Ovary (tissue), 3 donors: ENCODE results near the gene LANCL2.

Source experiments
- POLR2A ChIP-seq: fragments of 450-650 bp; IDR thresholded peaks from one replicate; pipeline ENCODE4 v1.6.1; 2017; ENCODE audit warnings: antibody characterized with exemption, mild to moderate bottlenecking, moderate library complexity
- TF ChIP-seq, protein P1 (sequence below), 3 donors: fragments of 450-650 bp in 2 of 3; fragments of 200-600 bp in 1 of 3; IDR thresholded peaks; one replicate each; pipeline versions ENCODE4 v1.5.1 to v1.8.0; 2016 to 2022; ENCODE audit warnings: antibody characterized with exemption in 3 of 3, mild to moderate bottlenecking in 1 of 3
- donor health status: DM: no; HTN: no; CAD: no.

DNA sequence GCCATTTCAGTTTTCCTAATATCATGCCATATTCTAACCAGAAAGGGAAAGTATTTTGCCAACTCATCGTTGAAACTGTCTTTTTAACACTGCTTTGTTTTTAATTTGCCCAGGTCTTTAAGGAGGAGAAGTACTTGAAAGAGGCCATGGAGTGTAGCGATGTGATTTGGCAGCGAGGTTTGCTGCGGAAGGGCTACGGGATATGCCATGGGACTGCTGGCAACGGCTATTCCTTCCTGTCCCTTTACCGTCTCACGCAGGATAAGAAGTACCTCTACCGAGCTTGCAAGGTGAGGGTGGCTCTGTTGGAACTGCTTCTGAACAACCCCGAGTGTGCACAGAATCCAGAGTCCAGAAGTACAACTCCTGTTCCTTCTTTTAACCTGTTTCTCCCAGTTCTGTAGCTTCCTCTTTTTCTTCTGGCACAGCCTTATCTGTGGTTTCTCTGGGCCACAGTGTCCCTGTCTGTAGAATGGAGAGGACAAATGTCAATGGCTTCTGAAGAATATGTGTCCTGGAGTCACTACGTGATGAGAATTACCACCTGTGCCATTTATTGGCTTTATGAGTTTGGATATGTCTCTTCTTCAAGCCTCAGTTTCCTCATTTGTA is 60.1 kb downstream of the LANCL2 start:
- TF ChIP-seq, protein P1, sequence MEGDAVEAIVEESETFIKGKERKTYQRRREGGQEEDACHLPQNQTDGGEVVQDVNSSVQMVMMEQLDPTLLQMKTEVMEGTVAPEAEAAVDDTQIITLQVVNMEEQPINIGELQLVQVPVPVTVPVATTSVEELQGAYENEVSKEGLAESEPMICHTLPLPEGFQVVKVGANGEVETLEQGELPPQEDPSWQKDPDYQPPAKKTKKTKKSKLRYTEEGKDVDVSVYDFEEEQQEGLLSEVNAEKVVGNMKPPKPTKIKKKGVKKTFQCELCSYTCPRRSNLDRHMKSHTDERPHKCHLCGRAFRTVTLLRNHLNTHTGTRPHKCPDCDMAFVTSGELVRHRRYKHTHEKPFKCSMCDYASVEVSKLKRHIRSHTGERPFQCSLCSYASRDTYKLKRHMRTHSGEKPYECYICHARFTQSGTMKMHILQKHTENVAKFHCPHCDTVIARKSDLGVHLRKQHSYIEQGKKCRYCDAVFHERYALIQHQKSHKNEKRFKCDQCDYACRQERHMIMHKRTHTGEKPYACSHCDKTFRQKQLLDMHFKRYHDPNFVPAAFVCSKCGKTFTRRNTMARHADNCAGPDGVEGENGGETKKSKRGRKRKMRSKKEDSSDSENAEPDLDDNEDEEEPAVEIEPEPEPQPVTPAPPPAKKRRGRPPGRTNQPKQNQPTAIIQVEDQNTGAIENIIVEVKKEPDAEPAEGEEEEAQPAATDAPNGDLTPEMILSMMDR (IDR thresholded peaks at IDR 0.05): no peak
- no peak for TF ChIP-seq POLR2A
